Measurements from ENCODE around the gene SYT5. TPM values are rescaled to one million over a fixed set of nuclear protein-coding genes. Genes with fewer than 3 reads are reported as not detected.

The SYT5 gene
- total RNA-seq, result not detected in 2 replicates

GRCh38 chr19:55179606-55180484 lies at the start of gene SYT5:
Gene SYT5, minus strand, starts transcription at chr19:55180289. Its CDS starts 1,248 bp downstream, at chr19:55179041.
- Histone ChIP-seq H3K79me2 (ENCODE audit: insufficient read depth, low read length) (no peaks in the 10 kb centered on the region), H3K4me1 (ENCODE audit: insufficient read depth, low read length) (peaks cover 8% of the 10 kb centered on the region), H3K36me3 (ENCODE audit: insufficient read depth, low read length) (no peaks in the 10 kb centered on the region), H3K9me3 (ENCODE audit: low read depth, low read length) (no peaks in the 10 kb centered on the region), H3K4me2 (ENCODE audit: insufficient read depth, low read length) (peak within 1 kb of the TSS; percentile 73), H3K27me3 (ENCODE audit: insufficient read depth, low read length) (peaks cover 30% of the 10 kb centered on the region), H3K4me3 (ENCODE audit: insufficient read depth, low read length) (peak within 1 kb of the TSS; percentile 67), H2AFZ (ENCODE audit: low read length) (peak within 1 kb of the TSS; percentile 82), H3K27ac (ENCODE audit: low read depth, low read length) (no peak within 1 kb of the TSS), H4K20me1 (ENCODE audit: insufficient read depth, low read length) (peaks cover 2% of the 10 kb centered on the region)
- peak; percentile 96 for DNase-seq (ENCODE audit: insufficient read length, low spot score, missing footprints)
- TF ChIP-seq CTCF (IDR thresholded peaks at IDR 0.05; ENCODE audit: extremely low read depth, low read depth, low read length), result no peak

GRCh38 chr19:55229789-55230182 lies 49.7 kb upstream of the SYT5 start:
- H3K9me3 ChIP-seq (ENCODE audit: low read depth, low read length), result no peaks in the 10 kb centered on the region
- H3K4me1 ChIP-seq (ENCODE audit: insufficient read depth, low read length), result no peaks in the 10 kb centered on the region
- no peak for TF ChIP-seq CTCF (IDR thresholded peaks at IDR 0.05; ENCODE audit: extremely low read depth, low read depth, low read length)
- H3K27ac ChIP-seq (ENCODE audit: low read depth, low read length), result no peak overlapping the region
- H3K27me3 ChIP-seq (ENCODE audit: insufficient read depth, low read length), result no peaks in the 10 kb centered on the region
- no peak overlapping the region for H3K4me3 ChIP-seq (ENCODE audit: insufficient read depth, low read length)
- H3K36me3 ChIP-seq (ENCODE audit: insufficient read depth, low read length), result peaks cover 38% of the 10 kb centered on the region
- peak; percentile 67 for DNase-seq (ENCODE audit: insufficient read length, low spot score, missing footprints)
- no peak overlapping the region for H2AFZ ChIP-seq (ENCODE audit: low read length)
- H3K4me2 ChIP-seq (ENCODE audit: insufficient read depth, low read length), result no peak overlapping the region
- no peaks in the 10 kb centered on the region for H3K79me2 ChIP-seq (ENCODE audit: insufficient read depth, low read length)
- H4K20me1 ChIP-seq (ENCODE audit: insufficient read depth, low read length), result peaks cover 26% of the 10 kb centered on the region

- no peaks in the 10 kb centered on the region for H3K79me2 ChIP-seq (ENCODE audit: insufficient read depth, low read length)
- no peaks in the 10 kb centered on the region for H3K4me1 ChIP-seq (ENCODE audit: insufficient read depth, low read length)
- H3K9me3 ChIP-seq (ENCODE audit: low read depth, low read length), result no peaks in the 10 kb centered on the region
- H3K4me2 ChIP-seq (ENCODE audit: insufficient read depth, low read length), result no peak overlapping the region
- H3K36me3 ChIP-seq (ENCODE audit: insufficient read depth, low read length), result peaks cover 33% of the 10 kb centered on the region
- H4K20me1 ChIP-seq (ENCODE audit: insufficient read depth, low read length), result peaks cover 20% of the 10 kb centered on the region
- peak; percentile 64 for DNase-seq (ENCODE audit: insufficient read length, low spot score, missing footprints)
- TF ChIP-seq CTCF (IDR thresholded peaks at IDR 0.05; ENCODE audit: extremely low read depth, low read depth, low read length), result no peak
- H3K27ac ChIP-seq (ENCODE audit: low read depth, low read length), result no peak overlapping the region
- no peak overlapping the region for H2AFZ ChIP-seq (ENCODE audit: low read length)
- no peaks in the 10 kb centered on the region for H3K27me3 ChIP-seq (ENCODE audit: insufficient read depth, low read length)
- H3K4me3 ChIP-seq (ENCODE audit: insufficient read depth, low read length), result no peak overlapping the region
These were observed 49.2 kb upstream of the SYT5 start for GRCh38 chr19:55229145-55229788.
